CD4-positive, alpha-beta T cell (primary cell): ENCODE data around the gene COL19A1. TPM values are rescaled to one million over a fixed set of nuclear protein-coding genes. Genes with fewer than 3 reads are reported as not detected.

Source experiments
- ATAC-seq: fragments of 200-7000 bp; cut with Tn5 transposase; one replicate; pipeline ENCODE4 v1.10.0; 2022; ENCODE audit warnings: mild to moderate bottlenecking; ENCODE audit not compliant: poor library complexity
- CTCF ChIA-PET: fragments of 350-600 bp; sonication (Branson Sonifier 250); formaldehyde crosslinking; loops from one replicate; lab custom pipeline; 2021; ENCODE audit warnings: antibody characterized with exemption, inconsistent platforms; lab: Charles Lee
- POLR2A ChIA-PET: fragments of 350-600 bp; sonication (Branson Sonifier 250); formaldehyde crosslinking; loops from one replicate; lab custom pipeline; 2021; ENCODE audit warnings: antibody characterized with exemption, inconsistent platforms; lab: Charles Lee
- DNase-seq, 14 experiments: peaks; one replicate each; pipeline ENCODE4 v3.0.0-alpha.2; 2013 to 2020; ENCODE audit warnings: mixed read lengths in 2 of 14
- H3K27ac ChIP-seq, 2 donors: one replicate each; pipeline versions ENCODE4 v1.5.1 to v1.7.0; 2013; ENCODE audit warnings: low read length in 2 of 2, low read depth in 1 of 2, mild to moderate bottlenecking in 1 of 2
- H3K27me3 ChIP-seq, 2 experiments: 1 replicate in 1 of 2; 2 replicates in 1 of 2; pipeline versions ENCODE4 v1.6.1 to v1.7.0; 2013; ENCODE audit warnings: low read length in 2 of 2, control low read depth in 1 of 2, mild to moderate bottlenecking in 1 of 2, moderate library complexity in 1 of 2; ENCODE audit not compliant: insufficient read depth in 2 of 2, control insufficient read depth in 1 of 2
- H3K36me3 ChIP-seq: one replicate; pipeline ENCODE4 v1.6.1; 2013; ENCODE audit warnings: low read length, control low read depth; ENCODE audit not compliant: insufficient read depth
- H3K4me1 ChIP-seq: one replicate; pipeline ENCODE4 v1.6.1; 2013; ENCODE audit warnings: low read length, control low read depth; ENCODE audit not compliant: insufficient read depth
- H3K4me3 ChIP-seq: one replicate; pipeline ENCODE4 v1.5.1; 2013; ENCODE audit warnings: mild to moderate bottlenecking, low read length, moderate library complexity
- H3K9me3 ChIP-seq, 2 experiments: 1 replicate in 1 of 2; 2 replicates in 1 of 2; pipeline versions ENCODE4 v1.6.1 to v1.7.0; 2013; ENCODE audit warnings: low read length in 2 of 2, mild to moderate bottlenecking in 2 of 2, control low read depth in 1 of 2, moderate library complexity in 1 of 2; ENCODE audit not compliant: control insufficient read depth in 1 of 2, insufficient read depth in 1 of 2
- H3K27ac Mint-ChIP-seq: one replicate; pipeline ENCODE4 v1.8.0; 2020; ENCODE audit warnings: mixed read lengths
- H3K27me3 Mint-ChIP-seq: one replicate; pipeline ENCODE4 v1.8.0; 2021; ENCODE audit warnings: mixed read lengths
- H3K36me3 Mint-ChIP-seq: one replicate; pipeline ENCODE4 v1.8.0; 2021; ENCODE audit warnings: low read depth, mixed read lengths
- H3K4me1 Mint-ChIP-seq: one replicate; pipeline ENCODE4 v1.8.0; 2021; ENCODE audit warnings: low read depth, mixed read lengths
- H3K4me3 Mint-ChIP-seq: one replicate; pipeline ENCODE4 v1.8.0; 2020; ENCODE audit warnings: mild to moderate bottlenecking, mixed read lengths
- H3K9me3 Mint-ChIP-seq: one replicate; pipeline ENCODE4 v1.8.0; 2020; ENCODE audit warnings: mixed read lengths
- CTCF ChIP-seq: fragments of 200-600 bp; IDR thresholded peaks from one replicate; pipeline ENCODE4 v1.8.0; 2022; ENCODE audit warnings: antibody characterized with exemption, mild to moderate bottlenecking
- intact Hi-C, 2 experiments: fragments of 100-400 bp; cut with DNase I in 1 of 2; cut with micrococcal nuclease in 1 of 2; formaldehyde crosslinking; loops; one replicate each; pipeline versions ENCODE4 v1.15.1 to v1.9.0; 2023 to 2025; cut with DNase I, micrococcal nuclease
- total RNA-seq, 174 experiments: library from RNA in 2 of 174; stranded (reverse) in 2 of 174; gene quantifications; one replicate each; pipeline ENCODE4 v1.2.3 and lab custom pipeline; 2021 to 2026

The COL19A1 gene
- total RNA-seq, 2 experiments from 2014 or later: not detected

DNA sequence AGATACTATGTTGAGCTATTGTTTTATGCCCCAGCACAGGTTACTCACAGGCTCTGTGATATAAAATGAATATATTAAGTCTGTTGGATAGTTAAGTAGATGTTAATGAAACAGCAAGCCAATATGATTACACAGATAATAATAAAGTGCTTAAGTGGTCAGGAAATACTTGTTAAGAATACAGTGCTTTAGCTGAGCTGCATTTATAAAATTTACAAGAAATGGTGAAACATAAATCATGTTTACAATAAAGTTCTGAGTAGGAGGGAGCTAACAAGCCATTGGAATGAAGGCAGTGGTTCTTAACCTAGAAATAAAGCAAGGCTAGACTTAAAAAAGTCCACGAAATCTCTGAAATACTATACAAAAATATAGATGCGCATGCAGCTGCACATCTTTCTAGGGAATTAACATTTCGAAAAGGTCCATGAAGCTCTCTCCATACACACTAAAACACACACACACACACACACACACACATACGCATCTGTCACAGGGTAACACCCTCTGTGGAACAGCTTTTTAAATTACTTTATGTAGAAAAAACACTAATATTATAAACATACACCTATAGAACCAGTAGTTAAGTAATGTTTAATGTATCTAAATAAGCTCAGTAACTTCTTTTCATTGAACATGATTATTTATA is 349.2 kb downstream of the COL19A1 start:
- intact Hi-C loops: no loop called here
- no peaks in the 10 kb centered on the region for H3K4me1 ChIP-seq
- Mint-ChIP-seq H3K36me3 (no peaks in the 10 kb centered on the region), H3K27ac (no peak overlapping the region), H3K4me3 (no peak overlapping the region), H3K4me1 (no peaks in the 10 kb centered on the region), H3K27me3 (peaks cover 11% of the 10 kb centered on the region), H3K9me3 (no peaks in the 10 kb centered on the region)
- ATAC-seq: no peak
- H3K36me3 ChIP-seq: no peaks in the 10 kb centered on the region
- no peaks in the 10 kb centered on the region for H3K9me3 ChIP-seq
- ChIA-PET POLR2A (no interaction called here), CTCF (interaction anchor here (0.5 kb wide), 1 partner anchor 93 kb away, joined by 3 read pairs; no protein-coding TSS in a partner anchor)
- H3K27me3 ChIP-seq: no peaks in the 10 kb centered on the region
- DNase-seq: no peak
- TF ChIP-seq CTCF: no peak
- no peak overlapping the region for H3K4me3 ChIP-seq
- no peak overlapping the region for H3K27ac ChIP-seq

GRCh38 chr6:70216767-70217166 is 350.4 kb downstream of the COL19A1 start:
- no peaks in the 10 kb centered on the region for H3K36me3 ChIP-seq

GRCh38 chr6:70219943-70220613 is 353.7 kb downstream of the COL19A1 start:
- no peak overlapping the region for H3K4me3 ChIP-seq
- H3K27me3 ChIP-seq: no peaks in the 10 kb centered on the region
- ATAC-seq (no peak), DNase-seq (no peak)
- H3K9me3 ChIP-seq: no peaks in the 10 kb centered on the region
- Mint-ChIP-seq H3K27ac (no peak overlapping the region), H3K27me3 (peaks cover 18% of the 10 kb centered on the region), H3K9me3 (no peaks in the 10 kb centered on the region), H3K4me3 (no peak overlapping the region), H3K4me1 (no peaks in the 10 kb centered on the region), H3K36me3 (no peaks in the 10 kb centered on the region)
- ChIA-PET CTCF (interaction anchor here (0.7 to 1.7 kb wide), 3 partner anchors 8 to 736 kb away, joined by 3 to 7 read pairs (median 6); partner anchors contain the start of gene B3GAT2), POLR2A (no interaction called here)
- H3K27ac ChIP-seq: no peak overlapping the region
- intact Hi-C loops: loop anchor here (2.0 to 10.0 kb wide), 4 partner anchors 467 to 1125 kb away; partner anchors contain the start of gene B3GAT2 (in 1 of the 2)
- no peaks in the 10 kb centered on the region for H3K4me1 ChIP-seq
- H3K36me3 ChIP-seq: no peaks in the 10 kb centered on the region
- TF ChIP-seq CTCF: no peak

More at GRCh38 chr6:70216767-70217166, 350.4 kb downstream of the COL19A1 start:
- intact Hi-C loops: no loop called here
- DNase-seq (no peak), ATAC-seq (no peak)
- no peak overlapping the region for H3K27ac ChIP-seq
- H3K36me3 Mint-ChIP-seq: no peaks in the 10 kb centered on the region
- H3K4me3 Mint-ChIP-seq: no peak overlapping the region
- no peaks in the 10 kb centered on the region for H3K9me3 Mint-ChIP-seq
- no peaks in the 10 kb centered on the region for H3K4me1 Mint-ChIP-seq
- peaks cover 15% of the 10 kb centered on the region for H3K27me3 Mint-ChIP-seq
- H3K4me1 ChIP-seq: no peaks in the 10 kb centered on the region
- H3K27ac Mint-ChIP-seq: no peak overlapping the region
- H3K4me3 ChIP-seq: no peak overlapping the region
- no peaks in the 10 kb centered on the region for H3K9me3 ChIP-seq
- CTCF ChIA-PET: no interaction called here
- no peaks in the 10 kb centered on the region for H3K27me3 ChIP-seq
- POLR2A ChIA-PET: no interaction called here
- no peak for TF ChIP-seq CTCF
